Coronary artery (tissue), 2 donors: Measurements from ENCODE around the gene SMAP1.

ENCODE experiments used
- DNase-seq: peaks from one replicate; pipeline ENCODE4 v3.0.0-alpha.2; 2017; ENCODE audit warnings: low spot score
- H3K27ac ChIP-seq, 2 donors: fragments of 200-600 bp; sonication (generic); one replicate each; pipeline ENCODE4 v1.5.1; 2016 to 2019
- H3K4me3 ChIP-seq: fragments of 200-600 bp; sonication (generic); 2 replicates; pipeline ENCODE4 v1.5.1; 2016; ENCODE audit warnings: mild to moderate bottlenecking, moderate library complexity
- TF ChIP-seq, protein P1 (sequence below): fragments of 200-600 bp; sonication (generic); IDR thresholded peaks from one replicate; pipeline ENCODE4 v1.5.1; 2019; ENCODE audit warnings: antibody characterized with exemption

The SMAP1 gene

DNA sequence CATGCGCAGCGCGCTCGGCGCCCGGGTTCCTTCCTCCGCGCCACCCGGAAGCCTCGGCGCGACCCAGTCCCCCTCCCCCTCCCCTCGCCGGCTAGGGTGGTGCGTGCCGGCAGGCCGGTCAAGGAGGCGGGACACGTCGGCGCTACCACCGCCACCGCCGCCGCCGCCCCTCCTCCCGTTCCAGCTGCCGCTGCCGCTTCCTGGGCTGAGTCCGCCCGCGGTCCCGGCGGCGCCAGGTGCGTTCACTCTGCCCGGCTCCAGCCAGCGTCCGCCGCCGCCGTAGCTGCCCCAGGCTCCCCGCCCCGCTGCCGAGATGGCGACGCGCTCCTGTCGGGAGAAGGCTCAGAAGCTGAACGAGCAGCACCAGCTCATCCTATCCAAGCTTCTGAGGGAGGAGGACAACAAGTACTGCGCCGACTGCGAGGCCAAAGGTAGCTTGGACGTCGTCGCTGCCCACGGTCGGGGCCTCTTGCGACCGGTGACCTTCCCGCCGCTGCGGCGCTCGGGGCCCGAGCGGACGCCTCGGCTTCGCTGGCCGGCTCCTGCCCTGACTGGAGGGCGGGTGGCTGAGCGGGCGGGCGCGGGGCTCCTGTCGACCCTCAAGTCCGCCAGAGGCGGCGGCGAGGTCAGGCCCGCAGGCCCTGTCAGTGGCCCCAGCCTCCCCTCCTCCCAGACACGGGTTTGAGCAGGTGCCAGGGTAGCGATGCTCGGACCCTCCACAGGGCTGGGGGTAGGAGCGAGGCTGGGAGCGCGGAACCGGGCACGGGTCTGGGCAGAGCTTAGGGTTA, at the start of gene SMAP1:
SMAP1 (plus strand) TSS at position 173 of the 788 bp plus-strand sequence; CDS start at position 314, 141 bp downstream.
- Histone ChIP-seq H3K4me3 (peak within 1 kb of the TSS; percentile 88), H3K27ac (peak within 1 kb of the TSS; percentile 81 to 91)
- DNase-seq: peak; percentile 95
- TF ChIP-seq, protein P1, sequence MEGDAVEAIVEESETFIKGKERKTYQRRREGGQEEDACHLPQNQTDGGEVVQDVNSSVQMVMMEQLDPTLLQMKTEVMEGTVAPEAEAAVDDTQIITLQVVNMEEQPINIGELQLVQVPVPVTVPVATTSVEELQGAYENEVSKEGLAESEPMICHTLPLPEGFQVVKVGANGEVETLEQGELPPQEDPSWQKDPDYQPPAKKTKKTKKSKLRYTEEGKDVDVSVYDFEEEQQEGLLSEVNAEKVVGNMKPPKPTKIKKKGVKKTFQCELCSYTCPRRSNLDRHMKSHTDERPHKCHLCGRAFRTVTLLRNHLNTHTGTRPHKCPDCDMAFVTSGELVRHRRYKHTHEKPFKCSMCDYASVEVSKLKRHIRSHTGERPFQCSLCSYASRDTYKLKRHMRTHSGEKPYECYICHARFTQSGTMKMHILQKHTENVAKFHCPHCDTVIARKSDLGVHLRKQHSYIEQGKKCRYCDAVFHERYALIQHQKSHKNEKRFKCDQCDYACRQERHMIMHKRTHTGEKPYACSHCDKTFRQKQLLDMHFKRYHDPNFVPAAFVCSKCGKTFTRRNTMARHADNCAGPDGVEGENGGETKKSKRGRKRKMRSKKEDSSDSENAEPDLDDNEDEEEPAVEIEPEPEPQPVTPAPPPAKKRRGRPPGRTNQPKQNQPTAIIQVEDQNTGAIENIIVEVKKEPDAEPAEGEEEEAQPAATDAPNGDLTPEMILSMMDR: no peak

DNA sequence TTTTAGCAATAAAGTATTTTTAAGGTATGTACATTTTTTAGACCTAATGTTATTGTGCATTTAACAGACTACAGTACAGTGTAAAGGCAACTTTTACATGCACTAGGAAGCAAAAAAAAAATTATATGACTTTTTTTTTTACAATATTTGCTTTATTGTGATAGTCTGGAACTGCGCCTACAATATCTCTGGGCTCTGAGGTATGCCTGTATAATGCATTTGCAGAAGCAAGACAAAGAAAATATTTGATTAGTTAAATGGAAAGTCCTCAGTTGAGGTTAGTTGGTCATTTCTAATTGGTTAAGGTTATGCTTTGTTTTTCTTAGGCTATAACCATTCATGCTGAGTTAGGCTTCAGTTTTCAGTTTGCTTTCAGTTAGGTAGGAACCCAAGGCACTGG, 46.9 kb upstream of the SMAP1 start:
- TF ChIP-seq, protein P1: no peak
- DNase-seq: no peak
- Histone ChIP-seq H3K27ac (no peak overlapping the region), H3K4me3 (no peak overlapping the region)

DNA sequence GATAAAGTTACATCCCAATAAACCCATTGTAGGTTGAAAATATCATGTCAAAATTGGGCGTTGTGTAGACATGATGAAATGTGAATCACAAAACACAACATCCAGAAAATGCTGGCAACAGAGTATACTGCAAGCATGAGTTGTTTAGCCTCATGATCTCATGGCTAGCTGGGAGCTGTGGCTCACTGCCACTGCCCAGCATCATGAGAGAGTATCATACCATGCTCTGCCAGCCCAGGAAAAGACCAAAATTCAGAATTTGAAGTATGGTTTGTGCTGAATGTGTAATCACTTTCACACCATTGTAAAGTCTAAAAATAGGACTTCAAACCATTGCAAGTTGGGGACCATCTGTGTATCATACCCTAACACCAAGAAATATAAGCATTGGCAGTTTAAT, 45.2 kb upstream of the SMAP1 start:
- no peak overlapping the region for H3K27ac ChIP-seq

DNA sequence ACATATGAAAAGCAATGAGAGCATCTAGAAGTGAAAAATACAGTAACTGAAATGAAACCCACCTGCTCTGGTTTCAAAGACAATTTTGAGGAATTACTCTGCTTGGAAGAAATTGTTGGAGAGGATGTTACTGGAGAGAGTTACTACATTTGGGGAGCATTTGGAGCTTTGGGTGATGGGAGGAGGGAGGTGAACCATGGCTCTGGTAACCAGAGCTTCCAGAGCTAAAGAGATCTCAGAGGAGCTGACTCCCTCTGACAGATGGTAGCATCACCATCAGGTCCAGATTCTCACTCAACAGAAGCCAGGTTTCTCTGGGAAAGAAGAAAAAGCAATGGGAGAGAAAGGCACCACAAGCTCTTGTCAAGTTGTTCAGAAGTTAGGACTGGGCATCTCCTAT, 42.2 kb upstream of the SMAP1 start:
- TF ChIP-seq, protein P1: no peak
- Histone ChIP-seq H3K4me3 (no peak overlapping the region), H3K27ac (no peak overlapping the region)
- DNase-seq: no peak

More for the DNA sequence above, 45.2 kb upstream of the SMAP1 start:
- DNase-seq: no peak
- H3K4me3 ChIP-seq: no peak overlapping the region
- TF ChIP-seq, protein P1: no peak

DNA sequence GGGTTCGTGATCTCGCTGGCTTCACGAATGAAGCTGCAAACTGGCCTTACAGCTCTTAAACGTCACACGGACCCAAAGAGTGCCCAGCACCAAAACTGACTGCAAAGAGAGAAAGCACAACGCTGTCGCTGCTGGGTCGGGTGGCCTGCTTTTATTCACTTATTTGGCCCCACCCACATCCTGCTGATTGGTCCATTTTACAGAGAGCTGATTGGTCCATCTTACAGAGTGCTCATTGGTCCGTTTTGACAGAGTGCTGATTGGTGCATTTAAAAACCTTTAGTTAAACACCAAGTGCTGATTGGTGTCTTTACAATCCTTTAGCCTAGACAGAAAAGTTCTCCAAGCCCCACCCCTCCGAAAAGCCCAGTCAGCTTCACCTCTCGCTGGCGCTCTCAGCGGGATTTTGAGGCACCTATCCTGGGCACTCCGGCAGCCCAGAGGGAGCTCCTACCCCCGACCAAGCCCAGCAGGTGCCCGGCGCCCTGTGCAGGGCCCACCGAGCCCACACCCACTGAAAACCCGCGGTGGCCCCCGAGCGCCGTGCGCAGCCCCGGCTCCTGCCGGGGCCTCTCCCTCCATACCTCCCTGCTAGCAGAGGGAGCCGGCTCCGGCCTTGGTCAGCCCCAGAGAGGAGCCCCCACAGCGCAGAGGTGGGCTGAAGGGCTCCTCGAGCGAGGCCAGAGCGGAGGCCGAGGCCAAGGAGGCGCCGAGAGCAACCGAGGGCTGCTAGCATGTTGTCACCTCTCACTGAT, 40.0 kb upstream of the SMAP1 start:
- H3K27ac ChIP-seq: no peak overlapping the region
- DNase-seq: no peak
- TF ChIP-seq, protein P1: no peak
- no peak overlapping the region for H3K4me3 ChIP-seq

DNA sequence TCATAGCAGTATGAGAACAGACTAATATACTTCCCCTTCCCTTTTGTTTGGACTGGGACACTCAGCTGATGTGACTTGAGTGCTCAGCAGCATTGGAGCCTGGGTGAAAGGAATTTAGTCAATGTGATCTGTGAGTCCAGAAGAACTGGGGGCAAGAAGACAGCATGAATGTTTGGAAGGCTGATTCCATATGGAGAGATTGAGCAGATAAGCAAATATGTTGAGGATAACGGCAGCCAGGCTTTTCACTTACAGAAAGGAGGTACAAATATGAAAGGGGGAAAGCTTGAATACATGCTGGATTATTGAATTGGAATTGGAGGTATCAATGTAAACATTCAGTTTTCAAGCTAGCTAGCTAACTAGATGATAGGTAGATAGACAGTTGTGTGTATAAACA, 37.8 kb upstream of the SMAP1 start:
- no peak for DNase-seq
- Histone ChIP-seq H3K4me3 (no peak overlapping the region), H3K27ac (no peak overlapping the region)
- TF ChIP-seq, protein P1: no peak
